Neuron (in vitro differentiated cells): ENCODE data around the gene PDCD6IP.
A peak's percentile ranks its signal among the peaks of the same experiment; 100 is the strongest.
"Not testable (repeated sequence)": the region's sequence is repeated elsewhere in the genome, so short reads cannot be mapped to it uniquely, and the experiment has no call there.

Source experiments
- H2AFZ ChIP-seq: one replicate; pipeline ENCODE4 v1.6.1; 2013; ENCODE audit warnings: low read depth, mild to moderate bottlenecking, inconsistent platforms, low read length, moderate library complexity
- H3K27me3 ChIP-seq: one replicate; pipeline ENCODE4 v1.6.1; 2013; ENCODE audit warnings: low read length; ENCODE audit not compliant: insufficient read depth
- H3K36me3 ChIP-seq: one replicate; pipeline ENCODE4 v1.6.1; 2013; ENCODE audit warnings: low read length; ENCODE audit not compliant: insufficient read depth
- H3K4me1 ChIP-seq: one replicate; pipeline ENCODE4 v1.6.1; 2013; ENCODE audit warnings: low read length; ENCODE audit not compliant: insufficient read depth
- H3K4me3 ChIP-seq: 2 replicates; pipeline ENCODE4 v1.5.1; 2013; ENCODE audit warnings: mild to moderate bottlenecking, low read length, moderate library complexity
- H3K9me3 ChIP-seq: one replicate; pipeline ENCODE4 v1.6.1; 2013; ENCODE audit warnings: low read length

Gene PDCD6IP

DNA sequence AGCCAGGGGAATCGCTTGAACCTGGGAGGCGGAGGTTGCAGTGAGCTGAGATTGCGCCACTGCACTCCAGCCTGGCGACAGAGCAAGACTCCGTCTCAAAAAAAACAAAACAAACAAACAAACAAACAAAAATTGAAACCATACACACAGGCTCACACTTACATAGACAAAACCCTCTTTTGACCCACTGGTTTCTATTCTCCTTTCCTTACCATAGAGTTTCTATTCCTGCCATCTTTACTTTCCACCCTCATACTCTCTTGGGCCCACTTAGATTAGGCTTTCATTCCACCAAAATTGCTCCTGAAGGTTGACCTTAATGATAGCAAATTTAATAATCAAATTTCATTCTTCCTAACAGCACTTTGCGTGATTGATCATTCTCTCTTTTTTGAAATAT, 17.0 kb upstream of the PDCD6IP start:
- not testable (repeated sequence) for H3K4me3 ChIP-seq, H3K27me3 ChIP-seq, H3K36me3 ChIP-seq, H2AFZ ChIP-seq, H3K9me3 ChIP-seq, H3K4me1 ChIP-seq

DNA sequence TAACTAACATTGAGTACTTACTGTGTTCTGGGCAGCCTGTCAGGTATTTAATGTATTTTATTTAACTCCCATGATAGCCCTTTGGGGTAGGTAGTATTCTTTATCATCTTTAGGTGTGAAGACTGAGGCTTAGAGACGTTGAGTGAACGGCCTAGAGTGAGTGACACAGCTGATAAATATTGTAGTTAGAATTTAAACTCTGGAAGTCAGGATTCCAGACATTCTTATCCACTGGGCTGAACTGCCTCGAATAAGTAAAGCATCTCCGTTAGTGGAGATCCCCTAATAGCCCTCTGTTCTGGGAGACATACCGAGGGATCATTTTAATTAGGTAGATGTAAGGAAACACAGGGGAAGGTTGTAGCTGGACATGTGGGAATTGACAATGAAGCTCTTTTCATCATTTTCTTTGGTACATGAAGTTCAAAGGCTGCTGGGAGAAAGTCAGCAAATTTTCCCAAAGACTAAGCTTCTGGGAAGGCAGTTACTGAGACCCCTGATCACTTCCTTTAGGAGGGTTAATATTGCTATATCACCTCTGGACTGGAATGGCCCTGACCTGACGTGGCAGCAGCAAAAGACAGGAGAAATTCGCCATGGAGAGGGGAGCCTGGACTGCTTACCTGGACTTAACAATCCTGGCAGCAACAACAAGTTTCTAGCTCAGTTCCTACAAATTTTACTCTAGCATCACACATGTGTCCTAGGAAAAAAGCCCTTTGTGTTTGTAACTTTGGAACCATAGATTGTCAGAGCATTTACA, 11.7 kb upstream of the PDCD6IP start:
- no peaks in the 10 kb centered on the region for H3K9me3 ChIP-seq
- H3K36me3 ChIP-seq, result no peaks in the 10 kb centered on the region
- no peaks in the 10 kb centered on the region for H3K27me3 ChIP-seq
- peak overlapping the region; percentile 48 for H2AFZ ChIP-seq
- H3K4me1 ChIP-seq, result peaks cover 6% of the 10 kb centered on the region
- peak overlapping the region; percentile 33 for H3K4me3 ChIP-seq

DNA sequence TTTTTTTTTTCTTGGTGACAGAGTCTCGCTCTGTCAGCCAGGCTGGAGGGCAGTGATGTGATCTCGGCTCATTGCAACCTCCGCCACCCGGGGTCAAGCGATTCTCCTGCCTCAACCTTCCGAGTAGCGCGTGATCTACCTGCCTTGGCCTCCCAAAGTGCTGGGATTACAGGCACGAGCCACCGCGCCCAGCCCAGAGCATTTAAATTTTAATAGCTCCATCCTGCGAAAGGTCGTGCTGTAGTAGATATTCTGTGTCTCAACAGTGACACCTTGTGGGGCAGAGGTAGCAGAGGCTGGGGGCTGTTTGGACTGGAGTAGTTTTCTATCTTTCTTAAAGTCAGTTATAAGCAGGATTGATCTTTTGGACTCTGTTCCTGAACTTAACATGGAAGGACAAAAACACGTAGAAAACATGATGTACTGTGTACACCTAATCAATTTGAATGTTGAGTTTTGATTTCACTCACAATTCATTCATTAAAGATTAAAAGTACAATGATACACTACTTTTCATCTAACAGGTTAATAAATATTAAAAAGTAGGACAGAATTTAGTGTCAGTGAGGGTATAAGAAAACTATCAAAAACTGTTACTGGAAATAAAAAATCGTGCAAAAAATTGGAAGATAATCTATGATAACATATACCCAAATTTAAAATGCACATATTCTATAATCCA, 11.0 kb upstream of the PDCD6IP start:
- Histone ChIP-seq H2AFZ (peak overlapping the region; percentile 48), H3K4me3 (peak overlapping the region; percentile 33), H3K9me3 (no peaks in the 10 kb centered on the region), H3K36me3 (no peaks in the 10 kb centered on the region), H3K27me3 (no peaks in the 10 kb centered on the region), H3K4me1 (peaks cover 6% of the 10 kb centered on the region)

DNA sequence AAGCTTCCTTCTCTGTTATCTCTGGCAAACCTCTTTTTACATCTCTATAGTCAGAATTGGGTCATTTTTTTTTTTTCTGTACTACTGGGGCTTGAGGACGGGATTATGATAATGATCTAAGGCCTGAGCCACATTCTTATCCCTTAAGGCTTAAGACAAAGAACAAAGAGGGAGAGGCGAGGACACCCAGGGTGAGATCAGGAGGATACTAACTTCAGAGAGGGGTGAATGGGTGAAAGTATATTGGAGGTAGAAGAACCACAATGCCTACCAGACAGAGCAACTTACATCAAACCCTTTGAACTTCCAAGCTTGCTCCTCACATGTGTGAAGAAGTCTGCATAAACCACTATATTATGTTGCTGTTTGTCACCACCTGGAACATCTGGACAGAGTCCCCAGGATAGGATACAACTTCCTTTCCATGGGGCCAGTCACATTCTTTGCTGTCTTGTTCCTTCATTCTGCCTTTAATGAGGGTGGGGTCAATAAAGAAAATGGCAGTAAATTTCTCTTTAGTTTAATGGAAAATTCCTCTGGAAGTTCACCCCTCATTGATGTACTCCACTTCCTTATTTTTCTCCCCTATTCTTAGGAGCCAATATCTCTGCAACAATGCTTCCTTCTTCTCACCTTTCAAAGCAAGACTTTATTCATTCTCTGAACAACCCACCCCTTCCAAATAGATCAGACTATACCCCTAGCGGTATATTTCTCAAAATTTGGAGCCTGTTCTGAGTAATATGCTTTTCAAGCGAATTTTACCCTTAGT, 9.1 kb upstream of the PDCD6IP start:
- Histone ChIP-seq H3K4me1 (peaks cover 6% of the 10 kb centered on the region), H3K27me3 (no peaks in the 10 kb centered on the region), H3K9me3 (no peaks in the 10 kb centered on the region), H3K4me3 (no peak overlapping the region), H2AFZ (no peak overlapping the region), H3K36me3 (no peaks in the 10 kb centered on the region)

DNA sequence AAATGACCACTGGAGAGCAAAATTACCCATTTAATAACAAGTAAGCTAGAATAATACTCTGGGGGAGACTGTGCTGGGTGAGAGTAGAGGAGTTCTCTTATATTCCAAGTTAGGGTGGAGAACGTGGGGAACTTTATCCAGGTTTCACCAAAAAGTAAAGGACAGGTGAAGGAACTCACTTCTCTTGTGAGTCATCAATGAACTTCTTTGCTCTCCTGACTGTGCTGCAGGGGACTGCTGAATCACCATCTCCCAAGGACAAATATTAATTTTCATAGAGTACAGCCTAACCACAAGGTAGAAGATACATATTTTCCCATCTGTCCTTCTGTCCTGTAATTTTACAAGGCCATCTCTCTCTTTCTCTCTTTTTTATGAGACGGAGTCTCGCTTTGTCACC, 8.3 kb upstream of the PDCD6IP start:
- H2AFZ ChIP-seq, result no peak overlapping the region
- no peaks in the 10 kb centered on the region for H3K27me3 ChIP-seq
- H3K9me3 ChIP-seq, result no peaks in the 10 kb centered on the region
- H3K4me3 ChIP-seq, result no peak overlapping the region
- H3K36me3 ChIP-seq, result no peaks in the 10 kb centered on the region
- H3K4me1 ChIP-seq, result peaks cover 6% of the 10 kb centered on the region

DNA sequence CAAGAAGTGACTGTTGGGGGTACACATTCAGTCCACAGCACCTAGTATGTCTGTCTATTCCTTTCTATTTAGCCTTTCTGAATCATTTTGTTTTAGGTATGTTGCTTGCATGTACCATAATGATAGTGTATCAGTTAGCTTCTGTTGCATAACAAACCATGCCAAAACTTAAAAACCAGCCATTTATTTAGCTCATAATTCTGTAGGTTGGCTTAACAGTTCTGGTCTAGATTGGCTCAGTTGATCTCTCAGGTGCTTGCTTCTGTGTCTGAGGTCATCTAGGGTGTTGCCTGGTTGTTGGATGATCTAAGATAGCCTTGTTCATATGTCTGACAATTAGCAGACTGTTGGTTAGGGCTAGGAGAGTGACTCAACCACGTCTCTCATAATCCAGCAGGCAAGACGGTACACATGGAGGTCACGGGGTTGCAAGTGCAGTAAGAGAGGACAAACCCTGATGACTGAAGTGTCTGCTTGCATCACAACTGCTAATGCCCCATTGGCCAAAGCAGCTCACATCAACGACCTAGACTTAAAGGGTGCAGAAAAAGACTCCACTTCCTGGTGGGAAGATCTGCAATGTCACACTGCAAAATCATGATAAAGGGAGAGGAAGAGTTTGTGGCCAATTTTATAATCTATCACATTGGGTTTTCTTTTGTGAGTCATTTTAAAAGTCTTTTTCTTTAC, 6.8 kb upstream of the PDCD6IP start:
- no peaks in the 10 kb centered on the region for H3K9me3 ChIP-seq
- H3K36me3 ChIP-seq, result no peaks in the 10 kb centered on the region
- H3K4me3 ChIP-seq, result no peak overlapping the region
- peaks cover 6% of the 10 kb centered on the region for H3K4me1 ChIP-seq
- no peaks in the 10 kb centered on the region for H3K27me3 ChIP-seq
- H2AFZ ChIP-seq, result no peak overlapping the region

DNA sequence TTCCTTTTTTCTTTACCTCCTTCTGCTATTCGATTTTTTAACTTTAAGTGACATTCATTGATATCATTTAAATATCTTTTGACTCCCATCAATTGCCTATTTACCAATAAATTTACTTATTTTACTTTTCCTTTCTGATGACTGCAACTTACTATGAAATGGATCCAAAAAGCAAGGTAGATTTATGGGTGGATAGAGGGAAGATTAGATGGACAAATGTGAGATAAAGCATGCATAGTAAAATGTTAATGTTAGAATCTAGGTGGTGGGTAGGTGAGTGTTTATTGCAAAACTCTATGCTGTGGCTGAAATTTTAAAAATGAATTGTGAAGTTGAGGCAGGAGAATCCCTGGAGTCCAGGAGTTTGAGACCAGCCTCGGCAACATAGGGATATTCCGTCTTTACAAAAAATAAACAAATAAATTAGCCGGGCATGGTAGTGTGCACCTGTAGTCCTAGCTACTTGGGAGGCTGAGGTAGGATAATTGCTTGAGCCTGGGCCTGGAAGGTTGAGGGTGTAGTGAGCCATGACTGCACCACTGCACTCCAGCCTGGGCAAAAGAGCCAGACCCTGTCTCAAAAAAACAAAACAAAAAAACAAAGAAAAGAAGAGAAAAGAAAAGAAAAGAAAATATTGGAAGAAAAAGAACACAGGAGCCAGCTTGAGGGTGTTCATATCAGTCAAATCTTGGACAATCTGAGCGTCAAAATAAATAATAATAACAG, 6.1 kb upstream of the PDCD6IP start:
- no peak overlapping the region for H2AFZ ChIP-seq
- peaks cover 1% of the 10 kb centered on the region for H3K4me1 ChIP-seq
- no peaks in the 10 kb centered on the region for H3K9me3 ChIP-seq
- H3K27me3 ChIP-seq, result no peaks in the 10 kb centered on the region
- no peak overlapping the region for H3K4me3 ChIP-seq
- no peaks in the 10 kb centered on the region for H3K36me3 ChIP-seq

DNA sequence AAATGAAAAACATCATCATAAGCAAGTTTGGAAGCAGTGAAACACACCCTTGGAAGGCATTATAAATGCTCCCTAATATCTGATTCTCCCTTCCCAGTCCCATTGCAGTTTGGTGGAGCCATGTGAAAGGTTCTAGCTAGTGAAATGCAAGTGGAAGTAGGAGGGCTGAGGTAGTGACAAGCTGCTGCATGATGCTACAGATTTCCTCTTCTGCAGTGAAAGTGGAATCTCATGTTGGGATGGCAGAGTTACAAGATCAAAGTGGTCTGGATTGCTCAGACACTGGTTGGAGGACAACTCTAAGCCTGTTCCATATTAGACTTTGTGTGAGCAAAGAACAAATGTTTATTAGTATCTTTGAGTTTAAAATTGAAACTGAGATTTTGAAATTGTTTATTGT, 3.3 kb upstream of the PDCD6IP start:
- no peak overlapping the region for H3K4me3 ChIP-seq
- peaks cover 6% of the 10 kb centered on the region for H3K4me1 ChIP-seq
- H3K36me3 ChIP-seq, result no peaks in the 10 kb centered on the region
- no peaks in the 10 kb centered on the region for H3K9me3 ChIP-seq
- no peak overlapping the region for H2AFZ ChIP-seq
- H3K27me3 ChIP-seq, result no peaks in the 10 kb centered on the region

DNA sequence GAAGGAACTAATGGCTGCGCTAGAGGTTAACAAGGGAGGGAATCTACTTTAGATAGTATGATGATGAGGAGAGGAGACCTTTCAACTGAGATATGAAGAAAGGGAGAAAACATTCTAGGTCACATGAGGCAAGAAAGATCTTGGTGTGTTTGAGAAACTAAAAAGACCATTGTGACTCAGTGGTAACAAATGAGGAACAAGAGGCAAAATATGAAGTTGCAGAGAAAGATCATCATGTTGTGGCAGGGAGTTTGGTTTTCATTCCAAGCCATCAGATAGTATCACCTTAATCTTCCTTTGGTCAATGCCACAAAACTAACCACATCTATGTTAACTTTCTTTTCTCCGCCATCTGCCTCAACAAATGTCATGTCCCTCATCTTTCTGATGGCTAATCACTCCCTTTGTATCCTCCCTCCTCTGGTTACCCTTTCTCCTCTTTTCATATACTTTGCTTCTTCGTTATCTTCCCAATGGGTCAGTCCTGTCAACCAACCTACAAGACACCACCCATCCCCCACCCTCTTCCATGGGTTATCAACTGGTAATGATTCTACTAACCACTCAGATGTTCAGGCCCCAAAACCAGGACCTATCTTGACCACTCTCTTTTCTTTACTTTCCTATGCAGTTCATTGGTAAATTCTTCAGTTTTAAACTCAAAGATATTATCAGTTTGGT, 2.4 kb upstream of the PDCD6IP start:
- Histone ChIP-seq H3K4me1 (peaks cover 6% of the 10 kb centered on the region), H3K9me3 (no peaks in the 10 kb centered on the region), H2AFZ (no peak overlapping the region), H3K36me3 (no peaks in the 10 kb centered on the region), H3K27me3 (no peaks in the 10 kb centered on the region), H3K4me3 (no peak overlapping the region)

DNA sequence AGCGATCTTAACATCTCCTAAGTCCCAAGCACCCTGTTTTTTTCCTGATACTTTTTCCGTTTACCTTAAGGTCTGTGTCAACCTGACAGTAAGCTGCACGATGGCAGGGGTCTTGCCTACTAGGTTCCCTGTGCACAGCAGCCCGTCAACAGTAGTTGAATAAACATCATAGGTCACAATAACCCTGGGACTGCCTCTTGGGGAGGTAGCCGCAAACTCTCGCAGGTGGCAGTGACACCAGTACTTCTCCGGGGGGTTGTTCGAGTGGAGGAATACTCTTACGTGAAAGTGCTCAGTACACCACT, 365 bp upstream of the PDCD6IP start:
- H3K4me3 ChIP-seq, result peak overlapping the region; percentile 78
- no peaks in the 10 kb centered on the region for H3K27me3 ChIP-seq
- peaks cover 6% of the 10 kb centered on the region for H3K4me1 ChIP-seq
- H3K9me3 ChIP-seq, result peaks cover 4% of the 10 kb centered on the region
- peak overlapping the region; percentile 88 for H2AFZ ChIP-seq
- peaks cover 3% of the 10 kb centered on the region for H3K36me3 ChIP-seq

DNA sequence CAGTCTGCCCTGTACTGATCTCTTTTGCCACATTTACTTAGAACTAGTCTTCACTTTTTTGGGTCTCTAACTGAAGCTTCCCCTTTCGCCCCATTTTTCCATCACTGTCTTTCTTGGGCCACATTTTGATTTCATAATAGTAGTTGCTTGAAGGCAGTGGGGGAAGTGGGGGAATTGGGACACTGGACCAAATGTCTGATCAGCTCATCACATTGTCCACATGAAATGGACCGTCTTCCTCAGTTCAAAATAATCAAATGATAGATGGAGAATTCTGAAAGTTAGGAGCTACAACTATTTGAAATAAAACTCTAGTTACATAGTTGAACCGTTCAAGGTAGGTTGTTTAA, 747 bp downstream of the PDCD6IP start:
- H3K4me3 ChIP-seq, result peak overlapping the region; percentile 78
- H3K9me3 ChIP-seq, result peaks cover 9% of the 10 kb centered on the region
- no peak overlapping the region for H2AFZ ChIP-seq
- H3K4me1 ChIP-seq, result peaks cover 6% of the 10 kb centered on the region
- H3K36me3 ChIP-seq, result peaks cover 7% of the 10 kb centered on the region
- H3K27me3 ChIP-seq, result no peaks in the 10 kb centered on the region

DNA sequence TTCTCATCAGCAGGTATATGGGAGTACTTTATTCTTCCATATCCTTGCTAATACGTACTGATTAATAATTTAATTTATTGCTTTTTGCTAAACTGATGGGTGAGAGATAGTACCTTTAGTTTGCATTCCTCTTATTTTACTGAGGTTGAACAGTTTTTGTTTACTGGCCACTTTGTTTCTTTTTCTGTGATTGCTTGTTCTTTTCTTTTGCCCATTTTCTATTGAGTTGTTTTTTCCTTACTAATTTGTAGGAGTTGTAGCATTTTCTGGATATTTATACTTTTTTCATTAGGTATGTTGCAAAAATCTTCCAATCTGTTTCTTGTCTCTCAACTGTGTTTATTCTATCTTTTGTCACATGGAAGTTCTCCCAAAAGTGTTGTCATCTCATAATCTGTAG, 4.8 kb downstream of the PDCD6IP start:
- peaks cover 10% of the 10 kb centered on the region for H3K36me3 ChIP-seq
- peaks cover 13% of the 10 kb centered on the region for H3K9me3 ChIP-seq
- no peaks in the 10 kb centered on the region for H3K4me1 ChIP-seq
- no peak overlapping the region for H3K4me3 ChIP-seq
- no peak overlapping the region for H2AFZ ChIP-seq
- no peaks in the 10 kb centered on the region for H3K27me3 ChIP-seq
